Activated CD4-positive, alpha-beta T cell treated with anti-CD3 and anti-CD28 coated beads for 24 hours (primary cell): ENCODE measurements around the gene DENND1B.
"Not testable (repeated sequence)": the region's sequence is repeated elsewhere in the genome, so short reads cannot be mapped to it uniquely, and the experiment has no call there.

Source experiments
- DNase-seq, 2 donors: peaks; one replicate each; pipeline ENCODE4 v3.0.0-alpha.2; 2020; ENCODE audit warnings: low read depth in 2 of 2

Gene DENND1B

GRCh38 chr1:197743578-197743977, 31.7 kb downstream of the DENND1B start:
- no peak for DNase-seq

- no peak for DNase-seq
Measured at GRCh38 chr1:197740992-197741391, 34.3 kb downstream of the DENND1B start.

DNA sequence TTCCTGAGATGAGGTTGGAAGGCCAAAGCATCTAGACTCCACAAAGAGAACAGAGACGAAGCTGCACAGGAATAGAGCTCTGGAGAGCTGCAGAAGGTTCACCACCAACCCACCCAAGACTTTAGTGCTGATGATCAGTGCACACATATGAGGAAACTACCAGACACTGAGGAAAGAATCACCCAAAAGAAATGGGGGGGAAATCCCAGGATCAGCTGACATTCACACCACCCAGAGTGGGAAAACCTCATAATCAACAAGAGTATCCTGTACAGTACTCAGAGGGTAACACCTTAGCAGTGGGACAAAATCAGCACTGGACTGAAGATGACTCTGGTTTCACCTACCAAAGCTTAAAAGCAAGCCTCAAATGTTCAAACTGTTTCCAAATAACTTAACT, 36.4 kb downstream of the DENND1B start:
- DNase-seq = no peak

- DNase-seq = no peak
Measured at GRCh38 chr1:197737916-197738315, 37.4 kb downstream of the DENND1B start.

GRCh38 chr1:197736685-197737084, 38.6 kb downstream of the DENND1B start:
- DNase-seq = no peak

DNA sequence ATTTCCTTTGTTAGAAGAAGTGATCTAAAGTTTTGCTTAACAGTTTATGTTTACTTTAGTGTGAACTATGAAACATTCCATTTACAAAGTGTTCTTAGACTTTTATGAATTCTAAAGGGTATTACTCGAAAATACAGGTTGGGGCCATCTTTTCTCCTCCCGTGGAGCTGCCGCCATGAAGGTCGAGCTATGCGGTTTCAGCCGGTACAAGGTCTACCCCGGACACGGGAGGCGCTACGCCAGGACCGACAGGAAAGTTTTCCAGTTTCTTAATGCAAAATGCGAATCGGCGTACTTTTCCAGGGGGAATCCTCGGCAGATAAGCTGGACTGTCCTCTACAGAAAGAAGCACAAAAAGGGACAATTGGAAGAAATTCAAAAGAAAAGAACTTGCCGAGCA, 39.8 kb downstream of the DENND1B start:
- DNase-seq = no peak

GRCh38 chr1:197733324-197733723, 42.0 kb downstream of the DENND1B start:
- DNase-seq = no peak

- DNase-seq = no peak
Measured at GRCh38 chr1:197732187-197732586, 43.1 kb downstream of the DENND1B start.

- no peak for DNase-seq
Measured at GRCh38 chr1:197731449-197731848, 43.8 kb downstream of the DENND1B start.

DNA sequence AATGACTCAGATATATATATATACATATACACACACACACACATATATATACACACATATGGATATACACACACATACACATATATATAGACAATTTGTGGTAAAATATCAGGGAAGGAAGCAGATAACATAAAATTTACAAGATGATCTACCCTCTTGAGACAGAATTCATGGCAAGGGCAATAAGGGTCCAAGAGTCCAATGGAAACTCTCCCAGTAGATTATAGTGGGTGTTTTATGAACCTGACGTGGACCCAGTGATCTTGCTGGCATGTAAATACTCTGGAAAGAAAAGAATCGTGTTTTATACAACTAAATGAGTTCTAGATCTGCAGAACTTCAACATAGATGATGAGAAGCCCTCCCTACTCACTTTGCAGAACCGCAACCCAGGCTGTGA, 49.3 kb downstream of the DENND1B start:
- no peak for DNase-seq

GRCh38 chr1:197725044-197725443, 50.2 kb downstream of the DENND1B start:
- no peak for DNase-seq

- no peak for DNase-seq
Measured at GRCh38 chr1:197715806-197716205, 59.5 kb downstream of the DENND1B start.

DNA sequence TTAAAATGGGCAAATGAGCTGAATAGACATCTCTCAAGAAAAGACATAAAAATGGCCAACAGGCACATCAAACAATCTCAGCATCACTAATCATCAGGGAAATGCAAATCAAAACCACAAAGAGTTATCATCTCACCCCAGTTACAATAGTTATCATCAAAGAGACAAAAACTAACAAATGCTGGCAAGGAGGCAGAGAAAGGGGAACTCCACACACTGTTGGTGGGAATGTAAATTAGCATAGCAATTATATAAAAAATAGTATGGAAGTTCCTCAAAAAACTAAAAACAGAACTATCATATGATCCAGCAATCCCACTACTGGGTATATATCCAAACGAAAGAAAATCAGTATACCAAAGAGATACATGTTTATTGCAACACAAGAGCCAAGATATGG, 68.7 kb downstream of the DENND1B start:
- no peak for DNase-seq

DNA sequence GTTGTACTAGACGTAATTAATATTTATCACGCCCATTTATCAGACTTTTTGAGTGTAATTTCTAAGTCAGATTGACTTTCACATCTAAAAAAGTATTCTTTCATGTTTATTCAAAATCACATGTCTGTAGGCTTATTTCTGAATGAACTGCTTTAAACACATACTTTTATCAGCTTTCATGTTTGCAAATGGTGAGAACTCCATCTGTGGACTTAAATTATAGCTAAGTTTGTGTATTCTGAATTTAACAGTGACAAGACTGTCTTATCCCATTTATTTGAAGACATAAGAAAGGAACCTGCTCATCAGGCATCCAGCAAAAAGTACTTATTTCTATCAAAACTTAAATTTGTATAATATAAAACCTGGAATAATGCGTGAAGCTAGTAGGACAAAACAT, 69.3 kb downstream of the DENND1B start:
- DNase-seq = no peak

GRCh38 chr1:197700688-197701087, 74.6 kb downstream of the DENND1B start:
- DNase-seq = not testable (repeated sequence)

DNA sequence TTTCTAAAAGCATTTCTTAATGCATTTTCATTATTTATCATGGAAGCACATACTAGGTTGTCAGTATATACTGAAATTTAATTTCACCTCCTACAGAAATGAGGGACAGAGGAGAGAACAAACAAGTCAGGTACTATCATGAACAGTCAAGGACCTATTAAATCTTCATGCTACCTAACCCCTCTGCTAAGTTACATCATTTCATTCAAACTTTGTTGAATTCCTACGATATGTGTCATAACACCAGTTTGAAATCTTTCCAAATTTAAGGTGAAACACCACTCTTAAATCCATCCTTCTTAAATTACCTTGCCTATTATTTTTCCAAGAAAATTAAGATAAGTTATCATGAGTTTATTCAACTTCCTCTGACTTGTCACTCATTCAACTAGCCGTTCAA, 78.9 kb downstream of the DENND1B start:
- DNase-seq = no peak

DNA sequence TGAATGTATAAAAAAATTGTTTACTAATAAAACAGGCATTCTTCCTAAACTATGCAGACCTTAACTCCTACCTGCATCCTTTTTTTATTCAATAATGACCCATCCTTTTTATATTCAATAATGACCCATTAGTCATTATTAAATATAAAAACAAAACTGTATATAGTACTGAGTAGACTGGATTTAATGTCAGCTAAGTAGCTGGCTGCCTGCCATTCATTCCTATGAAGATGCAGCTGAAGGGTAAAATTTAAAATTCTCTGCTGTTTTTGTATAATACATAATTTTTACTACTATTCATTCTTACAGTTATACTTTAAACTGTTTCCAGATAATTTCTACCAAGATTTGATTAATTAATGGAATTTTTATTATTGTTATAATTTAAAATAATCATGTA, 79.3 kb downstream of the DENND1B start:
- no peak for DNase-seq

GRCh38 chr1:197692965-197693364, 82.3 kb downstream of the DENND1B start:
- DNase-seq = no peak

- no peak for DNase-seq
Measured at GRCh38 chr1:197691816-197692215, 83.5 kb downstream of the DENND1B start.

GRCh38 chr1:197690074-197690473, 85.2 kb downstream of the DENND1B start:
- no peak for DNase-seq

GRCh38 chr1:197688233-197688632, 87.0 kb downstream of the DENND1B start:
- DNase-seq = no peak

GRCh38 chr1:197686702-197687355, 88.5 kb downstream of the DENND1B start:
- no peak for DNase-seq

GRCh38 chr1:197686231-197686630, 89.0 kb downstream of the DENND1B start:
- DNase-seq = no peak

DNA sequence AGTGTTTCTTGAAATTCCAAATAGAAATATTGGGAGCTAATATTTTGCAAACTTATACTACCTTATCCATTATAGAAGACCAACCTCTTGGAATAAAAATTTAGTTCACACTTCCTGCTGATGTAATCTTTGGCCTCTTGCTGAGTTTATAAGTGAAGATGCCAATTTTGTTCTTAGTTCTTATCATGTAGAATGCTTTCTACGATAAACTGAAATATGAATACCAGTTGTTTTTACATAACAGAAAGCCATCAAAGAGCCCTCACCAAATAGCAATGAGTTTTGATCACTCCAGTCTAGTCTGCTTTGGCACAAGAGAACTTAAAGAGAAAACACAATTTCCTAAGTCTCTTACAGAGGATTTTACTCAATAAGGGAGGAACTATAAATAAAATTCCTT, 89.5 kb downstream of the DENND1B start:
- DNase-seq = no peak
